Caco-2 (cell line): ENCODE results near the gene CFAP299. TPM values are rescaled to one million over a fixed set of nuclear protein-coding genes. Genes with fewer than 3 reads are reported as not detected.

Experiments
- BruUV-seq: library from RNA; stranded (reverse); fragments of 400-500 nt; replicated peaks from 2 replicates; lab custom pipeline; 2021; lab: Mats Ljungman, UMichigan
- CTCF ChIA-PET: fragments of 300-600 bp; sonication (Branson Sonifier 250); formaldehyde crosslinking; loops from one replicate; lab custom pipeline; 2022; ENCODE audit warnings: antibody characterized with exemption; lab: Charles Lee
- POLR2A ChIA-PET: fragments of 300-600 bp; sonication (Branson Sonifier 250); formaldehyde crosslinking; loops from one replicate; lab custom pipeline; 2022; ENCODE audit warnings: antibody characterized with exemption; lab: Charles Lee
- DNase-seq, 2 experiments: peaks; one replicate each; pipeline versions ENCODE4 v3.0.0 to v3.0.0-alpha.2; 2020 to 2022
- H3K27me3 ChIP-seq: replicated peaks from 2 replicates; pipeline ENCODE4 v1.6.0; 2011; ENCODE audit warnings: low read length; ENCODE audit not compliant: control insufficient read depth, insufficient read depth
- H3K36me3 ChIP-seq: 2 replicates; pipeline ENCODE4 v1.5.1; 2011; ENCODE audit warnings: low read length; ENCODE audit not compliant: control insufficient read depth, insufficient read depth
- H3K4me1 ChIP-seq: fragments of 250-450 bp; sonication (Bioruptor Pico); 2 replicates; pipeline ENCODE4 v1.5.1; 2020; ENCODE audit warnings: mild to moderate bottlenecking
- H3K4me3 ChIP-seq: 2 replicates; pipeline ENCODE4 v1.5.1; 2011; ENCODE audit warnings: low read depth, mild to moderate bottlenecking, control low read depth, low read length
- H3K9me3 ChIP-seq: fragments of 250-450 bp; sonication (Bioruptor Pico); 2 replicates; pipeline ENCODE4 v1.5.1; 2020; ENCODE audit warnings: mild to moderate bottlenecking, moderate library complexity
- H3K27ac Mint-ChIP-seq: one replicate; pipeline ENCODE4 v1.8.0; 2022; ENCODE audit warnings: mixed read lengths; ENCODE audit not compliant: unreplicated experiment
- H3K27me3 Mint-ChIP-seq: one replicate; pipeline ENCODE4 v1.8.0; 2022; ENCODE audit warnings: mixed read lengths; ENCODE audit not compliant: insufficient read depth, unreplicated experiment
- H3K36me3 Mint-ChIP-seq: one replicate; pipeline ENCODE4 v1.8.0; 2022; ENCODE audit warnings: mild to moderate bottlenecking, mixed read lengths; ENCODE audit not compliant: insufficient read depth, unreplicated experiment
- H3K4me1 Mint-ChIP-seq: one replicate; pipeline ENCODE4 v1.8.0; 2022; ENCODE audit warnings: low read depth, mixed read lengths; ENCODE audit not compliant: unreplicated experiment
- H3K4me3 Mint-ChIP-seq: one replicate; pipeline ENCODE4 v1.8.0; 2022; ENCODE audit warnings: mild to moderate bottlenecking, moderate library complexity, mixed read lengths; ENCODE audit not compliant: unreplicated experiment
- H3K9me3 Mint-ChIP-seq: one replicate; pipeline ENCODE4 v1.8.0; 2022; ENCODE audit warnings: mixed read lengths; ENCODE audit not compliant: unreplicated experiment
- intact Hi-C: fragments of 100-400 bp; cut with micrococcal nuclease; formaldehyde crosslinking; loops from one replicate; pipeline ENCODE4 v1.10.0; 2022; ENCODE audit not compliant: unreplicated experiment
- total RNA-seq: library from RNA; stranded (reverse); gene quantifications from 2 replicates; pipeline ENCODE4 v1.2.3, GENCODE V29; 2022
- TF ChIP-seq, protein P1 (sequence below), 2 experiments: fragments of 200-600 bp in 1 of 2; IDR thresholded peaks; 1 replicate in 1 of 2; 2 replicates in 1 of 2; pipeline versions ENCODE4 v1.5.1 to v1.8.0; 2011 to 2022; ENCODE audit warnings: antibody characterized with exemption in 1 of 2, control low read depth in 1 of 2, inconsistent platforms in 1 of 2, low read depth in 1 of 2, low read length in 1 of 2, mild to moderate bottlenecking in 1 of 2, moderate library complexity in 1 of 2; ENCODE audit not compliant: insufficient read depth in 1 of 2, severe bottlenecking in 1 of 2, unreplicated experiment in 1 of 2

Gene CFAP299
- total RNA-seq, 1 experiment from 2014 or later, result not detected

DNA sequence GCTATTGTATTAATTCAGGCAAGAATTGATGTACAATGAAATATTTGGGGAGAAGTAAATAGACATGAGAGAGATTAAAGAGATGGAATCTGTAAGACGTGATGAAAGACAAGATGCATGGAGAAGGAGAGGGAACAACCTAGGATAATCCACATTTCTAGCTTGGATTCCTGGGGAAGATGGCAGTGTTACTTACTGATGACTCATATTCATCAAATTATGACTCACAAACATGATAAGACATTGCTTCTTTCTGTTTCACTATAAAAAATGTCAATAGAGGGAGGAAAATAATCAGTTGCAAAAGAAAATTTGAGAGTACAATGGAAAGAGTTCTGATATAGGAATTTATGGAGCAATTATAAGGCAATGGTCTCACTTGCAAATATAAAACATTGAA is 590.9 kb downstream of the CFAP299 start:
- H3K36me3 ChIP-seq, result no peaks in the 10 kb centered on the region
- H3K27ac Mint-ChIP-seq, result no peak overlapping the region
- BruUV-seq, result no TSS peak
- intact Hi-C loops, result no loop called here
- H3K4me1 Mint-ChIP-seq, result no peaks in the 10 kb centered on the region
- H3K27me3 ChIP-seq, result no peaks in the 10 kb centered on the region
- TF ChIP-seq, protein P1, sequence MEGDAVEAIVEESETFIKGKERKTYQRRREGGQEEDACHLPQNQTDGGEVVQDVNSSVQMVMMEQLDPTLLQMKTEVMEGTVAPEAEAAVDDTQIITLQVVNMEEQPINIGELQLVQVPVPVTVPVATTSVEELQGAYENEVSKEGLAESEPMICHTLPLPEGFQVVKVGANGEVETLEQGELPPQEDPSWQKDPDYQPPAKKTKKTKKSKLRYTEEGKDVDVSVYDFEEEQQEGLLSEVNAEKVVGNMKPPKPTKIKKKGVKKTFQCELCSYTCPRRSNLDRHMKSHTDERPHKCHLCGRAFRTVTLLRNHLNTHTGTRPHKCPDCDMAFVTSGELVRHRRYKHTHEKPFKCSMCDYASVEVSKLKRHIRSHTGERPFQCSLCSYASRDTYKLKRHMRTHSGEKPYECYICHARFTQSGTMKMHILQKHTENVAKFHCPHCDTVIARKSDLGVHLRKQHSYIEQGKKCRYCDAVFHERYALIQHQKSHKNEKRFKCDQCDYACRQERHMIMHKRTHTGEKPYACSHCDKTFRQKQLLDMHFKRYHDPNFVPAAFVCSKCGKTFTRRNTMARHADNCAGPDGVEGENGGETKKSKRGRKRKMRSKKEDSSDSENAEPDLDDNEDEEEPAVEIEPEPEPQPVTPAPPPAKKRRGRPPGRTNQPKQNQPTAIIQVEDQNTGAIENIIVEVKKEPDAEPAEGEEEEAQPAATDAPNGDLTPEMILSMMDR (IDR thresholded peaks at IDR 0.05; ENCODE audit: insufficient read depth in 1 of 2, low read depth in 1 of 2, low read length in 1 of 2, severe bottlenecking in 1 of 2, unreplicated experiment in 1 of 2), result no peak
- H3K9me3 ChIP-seq, result no peaks in the 10 kb centered on the region
- CTCF ChIA-PET, result no interaction called here
- DNase-seq, result no peak
- no peak overlapping the region for H3K4me3 ChIP-seq
- H3K9me3 Mint-ChIP-seq, result no peaks in the 10 kb centered on the region
- H3K4me1 ChIP-seq, result no peaks in the 10 kb centered on the region
- H3K27me3 Mint-ChIP-seq, result no peaks in the 10 kb centered on the region
- POLR2A ChIA-PET, result no interaction called here
- no peaks in the 10 kb centered on the region for H3K36me3 Mint-ChIP-seq
- no peak overlapping the region for H3K4me3 Mint-ChIP-seq

DNA sequence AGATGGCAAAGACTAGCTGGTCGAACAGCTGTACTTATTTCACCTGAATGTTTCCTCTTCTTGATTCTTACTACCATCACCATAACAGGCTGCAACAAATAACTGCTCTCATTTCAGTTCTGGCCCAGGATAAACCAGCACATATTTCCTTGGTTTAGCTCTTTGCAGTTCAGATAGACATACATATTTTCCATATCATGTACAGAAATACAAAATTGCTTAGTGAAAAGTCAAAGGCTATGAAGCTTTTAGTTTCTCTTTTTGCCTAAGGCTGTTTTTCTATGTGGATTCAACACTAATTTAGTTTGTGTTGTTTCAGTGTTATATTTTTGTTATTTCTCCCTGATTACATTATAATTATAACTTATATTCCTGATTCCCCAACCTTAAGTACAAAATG is 591.4 kb downstream of the CFAP299 start:
- Mint-ChIP-seq H3K9me3 (no peaks in the 10 kb centered on the region), H3K27me3 (no peaks in the 10 kb centered on the region), H3K36me3 (no peaks in the 10 kb centered on the region), H3K4me1 (no peaks in the 10 kb centered on the region), H3K27ac (no peak overlapping the region), H3K4me3 (no peak overlapping the region)
- ChIA-PET POLR2A (no interaction called here), CTCF (no interaction called here)
- no peaks in the 10 kb centered on the region for H3K36me3 ChIP-seq
- intact Hi-C loops, result no loop called here
- no peaks in the 10 kb centered on the region for H3K27me3 ChIP-seq
- TF ChIP-seq, protein P1 (IDR thresholded peaks at IDR 0.05; ENCODE audit: insufficient read depth in 1 of 2, low read depth in 1 of 2, low read length in 1 of 2, severe bottlenecking in 1 of 2, unreplicated experiment in 1 of 2), result no peak
- no peaks in the 10 kb centered on the region for H3K4me1 ChIP-seq
- H3K4me3 ChIP-seq, result no peak overlapping the region
- no peaks in the 10 kb centered on the region for H3K9me3 ChIP-seq
- no peak for DNase-seq
- BruUV-seq, result no TSS peak

DNA sequence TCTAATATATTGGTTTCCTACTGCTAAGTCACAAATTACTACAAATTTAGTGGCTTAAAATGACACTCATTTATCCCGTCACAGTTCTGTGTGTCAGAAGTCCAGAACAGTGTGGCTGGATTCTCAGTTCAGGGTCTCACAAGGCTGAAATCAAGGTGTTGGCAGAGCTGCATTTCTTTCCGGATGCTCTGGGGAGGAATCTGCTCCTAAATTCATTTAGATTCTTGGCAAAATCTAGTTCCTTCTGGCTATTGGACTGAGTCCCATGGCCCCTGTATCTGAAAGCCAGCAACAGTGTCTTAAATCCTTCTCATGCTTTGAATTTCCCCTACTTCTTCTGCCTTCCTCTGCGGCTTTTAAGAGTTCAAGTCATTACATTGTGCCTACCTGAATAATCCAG is 591.9 kb downstream of the CFAP299 start:
- Mint-ChIP-seq H3K27ac (no peak overlapping the region), H3K27me3 (no peaks in the 10 kb centered on the region), H3K4me1 (no peaks in the 10 kb centered on the region), H3K4me3 (no peak overlapping the region), H3K36me3 (no peaks in the 10 kb centered on the region), H3K9me3 (no peaks in the 10 kb centered on the region)
- intact Hi-C loops, result no loop called here
- TF ChIP-seq, protein P1 (IDR thresholded peaks at IDR 0.05; ENCODE audit: insufficient read depth in 1 of 2, low read depth in 1 of 2, low read length in 1 of 2, severe bottlenecking in 1 of 2, unreplicated experiment in 1 of 2), result no peak
- Histone ChIP-seq H3K4me1 (no peaks in the 10 kb centered on the region), H3K9me3 (no peaks in the 10 kb centered on the region), H3K4me3 (no peak overlapping the region), H3K36me3 (no peaks in the 10 kb centered on the region), H3K27me3 (no peaks in the 10 kb centered on the region)
- BruUV-seq, result no TSS peak
- ChIA-PET POLR2A (no interaction called here), CTCF (no interaction called here)
- no peak for DNase-seq
